SIG-M5 treated with dmso at 0.1 percent for 504 hours (cell line): ENCODE results near the gene JAK1.
"Not testable (repeated sequence)": the region's sequence is repeated elsewhere in the genome, so short reads cannot be mapped to it uniquely, and the experiment has no call there.

Source experiments
- DNase-seq: peaks from one replicate; lab custom pipeline; 2025; ENCODE audit not compliant: unreplicated experiment; lab: John Stamatoyannopoulos, UW

Gene JAK1

DNA sequence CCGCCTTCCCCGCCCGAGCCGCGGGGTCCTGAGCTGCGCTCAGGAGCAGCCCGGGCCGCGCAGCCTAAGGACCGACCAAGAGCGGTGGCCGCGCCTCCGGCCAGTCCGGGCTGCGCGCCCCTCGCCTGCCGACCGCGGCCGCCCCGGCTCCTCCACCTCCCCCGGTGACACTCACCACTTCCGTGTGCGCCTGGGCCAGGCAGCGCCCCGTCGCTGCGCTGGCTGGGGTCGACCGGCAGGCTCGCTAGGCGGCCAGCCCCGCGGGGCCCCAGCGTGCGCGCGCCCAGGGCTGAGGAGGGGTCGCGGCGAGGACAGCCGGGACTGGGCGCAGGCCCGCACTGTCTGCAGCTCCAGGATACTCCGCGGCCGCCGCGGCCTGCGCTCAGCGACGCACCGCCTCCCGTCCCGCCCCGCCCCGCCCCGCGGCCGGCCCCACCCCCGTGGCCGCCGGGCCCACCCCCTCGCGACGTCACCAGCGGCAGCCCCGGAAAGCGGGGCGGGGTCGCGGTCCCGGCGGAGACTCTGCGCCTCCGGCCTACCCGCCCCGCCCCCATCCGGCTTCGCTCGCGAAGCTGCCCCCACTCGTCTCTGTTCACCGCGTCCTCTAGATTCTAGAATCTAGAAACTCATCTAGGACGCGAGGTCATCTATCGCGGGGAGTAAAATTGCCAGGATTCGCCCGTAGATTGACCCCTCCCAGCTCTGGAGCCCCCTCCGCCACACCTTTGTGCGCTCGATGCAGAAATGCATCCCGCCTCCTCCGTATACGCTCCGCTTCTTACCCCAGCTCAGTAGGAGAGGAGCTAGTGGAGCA is at the start of gene JAK1:
TSS of gene JAK1 (minus strand) at position 392 of the 814 bp plus-strand sequence. CDS start 80,285 bp downstream, outside the sequence.
- peak; percentile 66 for DNase-seq

DNA sequence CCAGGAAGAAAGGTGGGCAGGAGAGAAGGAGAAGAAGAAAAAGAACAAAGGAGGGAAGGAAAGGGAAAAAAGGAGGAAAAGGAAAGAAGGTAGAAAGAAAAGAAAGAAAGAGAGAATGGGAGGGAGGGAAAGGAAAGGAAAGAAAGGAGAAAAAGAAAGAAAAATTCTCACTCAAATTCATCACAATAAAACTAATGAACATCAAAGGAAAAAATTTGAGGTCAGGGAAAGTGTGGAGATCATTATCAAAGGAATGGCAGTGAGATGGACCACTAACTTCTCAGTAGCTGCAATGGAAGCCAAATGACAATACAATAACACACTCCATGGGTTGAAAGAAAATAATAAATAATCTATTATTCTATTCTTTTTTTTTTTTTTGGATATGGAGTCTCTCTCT is 48.0 kb upstream of the JAK1 start:
- no peak for DNase-seq

DNA sequence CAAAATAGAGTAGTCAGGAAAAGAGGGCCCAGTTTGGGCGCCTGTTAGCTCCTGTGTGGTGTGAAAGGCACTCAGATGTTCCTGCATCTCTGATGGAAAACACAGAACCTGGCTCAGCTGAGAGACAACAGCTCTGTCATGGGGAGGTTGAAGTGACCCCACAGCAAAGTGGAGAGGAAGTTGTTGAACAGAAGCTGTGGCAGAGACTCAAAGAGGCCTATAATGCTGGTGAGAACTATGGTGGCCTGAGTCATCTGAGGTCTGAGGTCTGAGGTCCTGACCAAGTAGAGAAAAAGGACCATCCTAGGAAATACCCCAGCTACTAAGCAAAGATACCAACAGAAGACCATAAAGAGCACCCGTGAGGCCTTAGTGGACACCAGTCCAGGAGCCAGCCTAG is 45.6 kb upstream of the JAK1 start:
- DNase-seq, result no peak

DNA sequence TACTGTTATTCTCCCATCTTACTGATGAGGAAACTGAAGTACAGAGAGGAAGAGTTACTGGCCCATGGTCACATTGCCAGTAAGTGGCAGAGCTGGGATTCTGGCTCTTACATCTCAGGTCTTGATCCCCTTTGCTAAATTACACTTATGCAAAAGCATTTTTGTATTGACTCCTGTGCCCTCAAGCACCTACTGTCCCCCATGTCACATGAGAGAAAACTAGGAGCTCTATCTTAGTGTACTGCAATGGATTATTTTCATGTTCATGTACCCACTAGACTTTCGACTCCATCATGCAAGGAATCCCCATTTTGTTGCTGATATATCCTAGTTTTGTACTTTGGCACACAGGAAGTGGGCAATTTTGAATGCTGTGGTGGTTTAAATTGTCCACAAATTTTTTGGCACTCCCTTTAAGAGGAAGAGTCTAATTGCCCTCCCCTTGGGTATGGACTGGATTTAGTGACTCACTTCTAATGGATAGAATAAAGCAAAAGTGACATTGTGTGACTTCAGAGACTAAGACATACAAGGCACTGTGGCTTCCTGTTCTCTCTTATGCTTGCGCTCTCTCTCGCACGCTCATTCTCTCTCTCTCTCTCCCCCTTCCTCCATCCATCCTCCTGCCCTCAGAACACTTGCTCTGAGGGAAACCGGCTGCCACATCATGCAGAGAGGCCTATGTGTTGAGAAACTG is 43.5 kb upstream of the JAK1 start:
- no peak for DNase-seq

DNA sequence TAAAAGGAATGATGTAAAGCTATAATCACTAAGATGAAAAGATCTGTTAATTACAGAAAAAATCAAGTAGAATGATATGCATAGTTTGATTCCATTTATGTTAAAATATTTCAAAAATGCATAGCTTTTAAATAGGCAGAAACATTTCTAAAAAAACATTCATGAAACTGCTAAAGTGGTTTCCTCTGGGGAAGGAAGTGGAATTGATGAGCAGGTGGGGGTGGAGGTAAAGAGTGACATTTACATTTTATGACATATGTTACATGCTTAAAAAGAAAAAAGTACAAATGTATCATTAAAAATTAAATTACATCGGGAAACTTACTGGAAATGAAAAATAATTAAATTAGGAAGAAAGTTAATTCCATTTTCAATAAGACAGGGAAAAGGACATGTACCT is 42.8 kb upstream of the JAK1 start:
- no peak for DNase-seq

DNA sequence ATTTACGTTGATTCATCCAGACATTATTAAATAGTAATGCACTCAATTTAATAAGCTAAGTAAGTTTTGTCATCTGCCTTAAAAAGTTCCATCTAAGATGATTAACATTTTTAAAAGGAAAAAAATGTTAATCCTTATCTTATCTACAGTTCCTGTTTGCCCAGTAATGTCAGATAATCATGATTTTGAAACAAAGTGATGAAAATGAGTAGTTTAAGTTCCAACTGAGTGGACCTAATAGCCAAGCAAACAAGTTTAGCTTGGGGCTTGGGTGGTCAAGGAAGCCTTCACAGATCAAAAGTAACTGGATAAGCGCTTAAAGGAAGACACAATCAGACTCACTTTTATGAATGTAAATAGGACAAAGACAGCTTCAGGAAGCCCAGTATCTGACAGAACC is 40.5 kb upstream of the JAK1 start:
- DNase-seq, result no peak

DNA sequence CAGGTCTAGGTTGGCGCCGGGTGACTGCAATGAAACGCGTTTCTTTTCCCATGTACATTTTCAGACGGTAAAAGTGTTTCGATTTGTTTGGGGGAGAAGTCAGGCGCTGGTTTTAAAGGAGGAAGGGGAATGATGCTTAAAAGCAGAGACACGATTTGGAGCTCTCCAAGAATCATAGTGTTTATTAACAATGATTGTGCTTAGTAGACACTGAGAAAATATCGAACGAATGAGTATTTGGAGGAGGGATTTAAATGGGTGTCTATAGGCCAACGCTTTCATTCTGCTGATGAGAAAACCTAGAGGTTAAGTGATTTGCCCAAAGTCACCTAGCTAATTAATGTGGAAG is 36.9 kb upstream of the JAK1 start:
- no peak for DNase-seq

DNA sequence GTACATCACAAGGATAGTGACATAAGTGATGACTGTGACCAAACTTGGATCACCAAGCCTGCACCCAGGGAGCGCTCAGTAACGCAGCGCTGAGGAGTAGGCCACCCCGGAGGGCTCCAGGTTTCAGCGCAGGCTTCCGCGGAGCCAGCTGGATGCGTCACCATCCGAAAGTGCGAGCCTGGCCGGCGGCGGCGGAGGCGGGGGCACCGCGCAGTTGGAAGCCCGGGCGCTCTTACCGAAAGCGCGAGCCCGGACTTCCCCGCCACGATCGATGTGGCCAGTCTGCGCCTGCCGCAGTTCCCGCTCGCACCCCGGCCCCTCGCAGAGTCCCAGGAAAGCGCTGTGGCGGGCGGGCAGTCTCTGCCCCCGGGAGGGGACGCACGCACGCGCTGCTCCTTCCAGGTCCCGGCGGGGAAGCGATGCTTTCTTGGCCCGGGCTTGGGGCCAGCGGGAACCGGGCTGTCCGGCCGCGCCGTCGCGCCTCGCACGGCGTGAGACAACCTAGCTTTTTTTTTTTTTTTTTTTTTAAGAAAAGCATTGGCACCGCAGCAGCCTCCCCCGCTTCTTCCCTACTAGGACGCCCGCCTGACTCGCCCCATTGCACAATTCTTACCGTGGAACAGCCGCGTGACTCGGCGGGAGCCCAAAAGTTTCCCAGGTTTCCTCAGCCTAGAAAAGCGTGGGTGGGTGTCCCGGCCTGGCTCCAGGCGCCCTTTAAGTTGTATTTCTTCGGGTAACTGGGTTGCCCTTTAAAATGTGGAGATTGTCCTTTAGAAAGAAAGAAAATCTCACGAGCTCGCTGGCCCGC is 36.4 kb upstream of the JAK1 start:
- DNase-seq, result peak; percentile 31

DNA sequence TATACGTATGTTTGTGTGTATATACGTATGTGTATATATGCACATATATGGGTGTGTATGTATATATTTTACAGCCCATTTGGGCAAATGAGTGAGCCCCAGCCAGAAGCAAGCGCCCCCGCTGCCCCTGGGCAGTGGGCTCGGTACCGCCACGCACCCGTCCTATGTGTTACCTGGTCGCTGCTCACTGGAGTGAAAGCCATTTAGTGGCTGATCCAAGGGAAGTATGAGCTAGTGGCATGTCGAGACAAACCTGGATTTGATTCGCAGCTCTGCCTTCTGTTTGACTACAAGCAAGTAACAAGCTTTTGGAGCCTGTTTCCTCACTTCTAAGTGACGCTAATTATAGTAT is 35.8 kb upstream of the JAK1 start:
- DNase-seq, result no peak

DNA sequence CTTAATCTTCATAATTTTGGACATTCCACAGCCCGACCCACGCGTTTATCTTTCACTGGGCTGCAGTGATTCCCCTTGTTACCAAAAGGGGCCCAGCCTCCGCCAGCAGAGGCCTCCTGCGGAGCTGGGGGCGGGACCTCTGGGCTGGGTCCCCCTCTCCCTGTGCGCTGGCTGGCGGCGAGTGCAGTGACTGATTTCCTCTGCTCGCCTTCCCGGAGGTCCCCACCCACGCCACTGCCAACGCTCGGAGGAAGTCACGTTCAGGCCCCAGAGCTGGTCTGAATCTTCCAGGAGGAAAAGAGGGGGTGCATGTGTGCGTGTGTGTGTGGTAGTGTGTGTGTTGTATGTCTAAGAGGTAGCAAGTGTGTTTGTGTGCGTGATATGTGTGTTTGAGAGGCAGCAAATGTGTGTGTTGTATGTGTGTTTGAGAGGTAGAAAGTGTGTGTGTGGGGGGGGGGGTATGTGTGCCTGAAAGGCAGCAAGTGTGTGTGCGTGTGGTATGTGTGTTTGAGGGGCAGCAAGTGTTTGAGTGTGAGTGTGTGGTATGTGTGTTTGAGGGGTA is 35.0 kb upstream of the JAK1 start:
- no peak for DNase-seq

DNA sequence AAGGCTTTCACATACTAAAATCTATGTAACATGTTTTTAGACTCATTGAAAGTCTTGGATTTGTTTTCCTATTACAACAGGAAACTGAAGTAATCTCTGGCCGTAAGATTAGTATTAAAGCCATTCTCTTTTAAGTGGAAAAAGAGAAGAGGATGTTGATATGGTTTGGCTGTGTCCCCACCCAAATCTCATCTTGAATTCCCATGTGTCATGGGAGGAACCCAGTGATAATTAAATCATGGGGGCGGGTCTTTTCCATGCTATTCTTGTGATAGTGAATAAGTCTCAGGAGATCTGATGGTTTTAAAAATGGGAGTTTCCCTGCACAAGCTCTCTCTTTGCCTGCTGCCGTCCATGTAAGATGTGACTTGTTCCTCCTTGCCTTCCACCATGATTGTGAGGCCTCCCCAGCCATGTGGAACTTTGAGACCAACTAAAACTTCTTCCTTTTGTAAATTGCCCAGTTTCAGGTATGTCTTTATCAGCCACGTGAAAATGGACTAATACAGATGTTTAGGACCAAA is 32.1 kb upstream of the JAK1 start:
- DNase-seq, result not testable (repeated sequence)

DNA sequence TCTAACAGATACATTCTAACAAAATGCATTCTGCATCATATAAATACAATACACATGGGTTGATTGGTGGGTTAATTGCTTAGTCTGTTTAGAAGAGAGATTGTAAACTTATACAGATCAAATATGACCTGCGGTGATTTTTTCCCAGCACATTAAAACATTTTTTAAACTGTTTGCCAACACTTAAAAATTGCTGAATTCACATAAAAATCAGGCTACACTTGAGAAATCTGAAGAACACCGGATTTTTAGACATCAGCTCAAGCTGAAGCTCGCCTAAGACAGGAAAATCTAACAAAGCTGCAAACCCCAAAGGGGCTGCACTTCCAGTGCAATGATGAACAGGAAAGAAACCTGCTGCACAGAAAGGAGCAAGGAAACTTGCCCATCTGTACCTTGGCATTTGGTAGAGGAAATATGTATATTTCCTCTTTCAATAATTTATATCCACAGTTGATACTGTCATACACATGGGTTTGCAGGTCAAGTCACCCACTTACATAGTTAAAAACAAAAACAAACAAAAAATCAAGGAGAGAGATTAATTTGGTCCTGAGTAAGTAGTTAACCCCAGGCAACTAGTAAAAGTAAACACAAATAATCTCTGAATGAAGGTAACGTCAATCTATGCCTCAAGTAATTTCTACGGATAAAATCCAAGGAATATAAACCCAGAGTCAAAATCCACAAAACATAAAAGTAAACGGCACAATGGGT is 30.4 kb upstream of the JAK1 start:
- no peak for DNase-seq

DNA sequence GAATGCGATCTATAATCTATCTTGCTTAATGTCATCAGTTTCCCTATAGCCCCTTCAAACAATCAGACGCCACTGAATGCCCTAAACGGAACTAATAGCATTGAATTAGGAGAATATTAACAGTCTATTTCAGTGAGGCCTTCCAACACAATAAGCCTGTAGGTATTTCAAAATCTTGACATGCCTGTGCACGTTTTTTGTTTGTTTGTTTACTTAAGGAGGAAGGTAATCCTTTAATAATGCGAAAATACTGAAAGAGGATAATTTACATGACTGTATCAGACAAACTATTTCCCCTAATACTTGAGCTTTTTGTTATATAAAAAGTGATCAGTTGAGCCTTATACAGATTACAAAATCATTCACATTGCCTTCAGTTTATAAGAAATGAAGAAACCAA is 29.0 kb upstream of the JAK1 start:
- DNase-seq, result no peak

DNA sequence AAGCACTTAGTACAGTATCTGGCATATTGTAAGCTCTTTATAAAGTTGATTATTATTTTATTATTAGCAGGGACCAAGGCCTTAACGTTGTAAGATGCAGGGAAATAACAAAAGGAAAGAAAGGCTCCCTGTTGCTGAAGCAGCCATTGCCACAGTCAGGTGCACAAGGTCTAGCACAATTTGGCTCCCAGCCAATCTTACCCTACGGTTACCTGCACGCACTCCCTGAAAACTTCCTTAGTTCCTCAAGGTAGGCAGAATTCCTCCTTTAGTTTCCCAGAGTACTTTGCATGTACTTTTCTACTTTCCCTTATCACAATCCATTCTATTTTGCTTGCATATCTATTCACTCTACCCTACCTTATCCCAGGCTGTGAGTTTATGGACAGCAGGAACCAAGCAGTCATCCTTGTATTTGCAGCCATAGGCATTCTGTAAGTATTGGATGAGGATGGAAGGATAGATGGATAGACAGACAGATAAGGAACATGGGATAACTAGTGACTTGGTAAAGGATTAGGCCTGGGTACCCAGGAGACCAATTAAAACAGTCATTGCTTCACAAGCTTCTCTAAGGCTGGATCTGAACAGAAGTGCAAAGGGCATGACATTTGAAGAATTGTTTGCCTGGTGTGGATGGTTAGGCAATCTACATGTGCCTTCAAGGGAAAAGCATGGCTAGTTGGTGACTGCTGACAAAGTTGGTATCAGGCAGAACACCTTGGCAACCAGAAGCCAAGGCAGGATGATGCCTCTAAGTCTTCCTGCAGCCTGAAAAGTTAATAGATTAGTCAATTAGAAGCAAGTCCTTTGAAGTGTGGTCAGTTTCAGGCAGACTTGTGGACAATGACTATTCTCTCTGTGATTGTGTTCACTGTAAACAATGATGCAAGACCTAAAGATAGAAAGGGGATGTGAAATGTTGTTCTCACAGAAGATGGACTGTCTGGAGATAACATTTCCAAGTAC is 20.8 kb upstream of the JAK1 start:
- DNase-seq, result peak; percentile 53

DNA sequence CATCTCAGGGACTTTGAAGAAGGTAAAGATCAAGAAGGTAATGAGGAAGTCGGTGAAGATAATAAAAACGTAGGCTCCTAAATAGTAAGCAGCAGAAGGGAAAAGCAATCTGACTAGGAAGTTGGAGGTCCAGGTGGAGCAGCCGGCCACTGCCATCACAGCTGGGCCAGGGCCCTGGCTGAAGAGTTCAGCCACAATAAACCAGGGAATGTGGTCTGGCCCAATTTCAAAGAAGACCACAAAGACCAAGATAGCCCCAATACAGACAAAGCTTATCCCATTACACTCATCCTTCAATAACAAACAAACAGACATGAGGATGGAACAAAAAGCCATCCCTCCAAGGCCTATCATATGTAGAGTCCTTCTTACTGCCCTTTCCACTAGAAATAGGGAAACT is 18.4 kb upstream of the JAK1 start:
- no peak for DNase-seq

DNA sequence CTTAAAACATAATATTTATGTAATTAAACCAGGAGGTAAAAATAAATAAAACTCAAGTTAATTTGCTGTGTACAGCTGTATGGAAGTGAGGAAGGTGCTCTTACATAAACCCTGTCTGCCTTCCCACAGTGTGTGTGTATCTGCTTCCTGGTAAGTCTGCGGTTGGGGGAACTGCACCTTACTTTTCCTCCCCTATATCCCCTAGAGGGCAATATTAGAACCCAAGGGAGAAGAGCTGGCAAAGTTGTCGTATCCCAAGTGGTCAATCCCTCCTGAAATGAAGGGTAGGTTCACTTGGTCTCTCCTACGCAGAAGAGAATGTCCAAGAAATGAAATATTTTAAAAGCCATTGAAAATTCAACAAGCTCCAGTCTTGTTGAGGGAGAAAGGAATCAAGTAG is 17.8 kb upstream of the JAK1 start:
- DNase-seq, result no peak

DNA sequence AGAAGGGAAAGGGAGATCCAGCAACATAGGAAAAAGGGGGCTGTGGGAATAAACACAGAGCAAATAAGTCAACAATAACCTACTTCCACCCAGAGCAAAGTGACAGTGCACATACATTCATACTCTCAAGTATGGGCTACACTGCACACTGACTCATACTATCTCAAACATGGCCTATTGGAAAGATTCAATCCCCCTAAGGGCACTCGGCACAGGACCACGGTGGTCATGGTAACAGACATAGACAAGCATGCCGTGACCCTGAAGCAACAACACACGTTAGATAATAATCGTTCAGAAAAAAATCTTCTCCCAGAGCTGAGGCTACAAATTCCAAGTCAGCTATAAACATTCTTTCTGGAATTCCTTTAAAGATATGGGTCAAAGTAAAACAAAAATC is 16.8 kb upstream of the JAK1 start:
- peak; percentile 14 for DNase-seq

DNA sequence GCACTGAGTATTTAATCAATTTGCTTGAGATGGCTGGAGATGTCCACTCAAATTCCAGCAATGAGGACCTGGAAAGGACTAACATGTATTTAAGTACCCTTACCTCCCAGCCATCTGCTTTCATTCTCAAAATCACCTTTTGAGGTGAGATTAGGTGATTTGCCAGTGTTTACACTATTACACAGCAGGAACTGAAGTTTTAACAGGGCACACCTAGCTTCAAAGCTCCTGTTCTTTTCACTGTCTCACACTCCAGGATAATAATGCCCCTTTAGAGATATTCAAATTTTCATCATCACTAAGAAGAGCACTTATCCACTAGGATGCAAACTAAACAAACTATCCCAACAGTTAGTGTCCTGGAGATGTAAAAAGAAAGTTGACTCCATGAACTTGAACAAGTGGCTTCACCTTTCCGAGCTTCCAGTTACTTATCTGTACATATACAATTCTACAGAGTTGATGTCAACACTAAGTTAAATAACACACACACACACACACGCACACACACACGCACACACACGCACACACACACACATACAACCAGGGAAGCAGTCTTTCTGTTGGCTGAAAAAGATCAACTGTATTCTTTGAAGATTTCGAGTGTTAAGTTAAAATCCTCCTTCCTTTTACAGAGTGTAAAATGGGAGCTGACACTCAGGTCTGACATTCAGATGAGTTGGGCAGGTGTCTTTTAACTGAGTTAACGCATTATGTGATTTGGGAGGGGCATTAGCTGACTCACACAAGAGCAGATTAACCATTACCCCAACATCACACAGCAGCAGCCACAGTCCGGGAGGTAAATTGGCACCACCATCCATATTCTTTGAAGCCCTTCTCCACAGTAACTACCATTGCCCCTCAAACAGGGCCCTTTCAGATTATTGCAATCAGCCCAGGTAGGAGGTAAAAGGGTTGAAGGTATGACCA is 15.5 kb upstream of the JAK1 start:
- no peak for DNase-seq
